ENCODE measurements around the gene PPP1R1C. TPM values are rescaled to one million over a fixed set of nuclear protein-coding genes. Genes with fewer than 3 reads are reported as not detected.

The PPP1R1C gene
- total and polyA plus RNA-seq, 3 donors from 2014 or later = 16.4 to 98.9 (median 26.2) TPM

GRCh38 chr2:182048088-182048487 lies 62.4 kb downstream of the PPP1R1C start:
- H3K27ac ChIP-seq = no peak overlapping the region
- no peak overlapping the region for H3K4me3 ChIP-seq
- H3K9me3 ChIP-seq = no peaks in the 10 kb centered on the region
- no peak for TF ChIP-seq CTCF (IDR thresholded peaks at IDR 0.05)
- TF ChIP-seq POLR2A (IDR thresholded peaks at IDR 0.05) = no peak
- no peaks in the 10 kb centered on the region for H3K27me3 ChIP-seq
- DNase-seq = no peak
- no peaks in the 10 kb centered on the region for H3K4me1 ChIP-seq
- H3K36me3 ChIP-seq (ENCODE audit: low read depth, missing control alignments) = no peaks in the 10 kb centered on the region
- intact Hi-C loops (cut with DNase I; ENCODE audit: low total_unique reads) = no loop called here
- WGBS, 2 donors = 91 to 98% methylated on average over 2 of the region's 2 CpGs

- intact Hi-C loops (cut with DNase I; ENCODE audit: low total_unique reads) = no loop called here
- TF ChIP-seq CTCF (IDR thresholded peaks at IDR 0.05) (no peak), POLR2A (IDR thresholded peaks at IDR 0.05) (no peak)
- WGBS, 2 donors = 92 to 98% methylated on average over 2 of the region's 2 CpGs
- no peak for DNase-seq
- Histone ChIP-seq H3K36me3 (ENCODE audit: low read depth, missing control alignments) (no peaks in the 10 kb centered on the region), H3K4me1 (no peaks in the 10 kb centered on the region), H3K27me3 (no peaks in the 10 kb centered on the region), H3K9me3 (no peaks in the 10 kb centered on the region), H3K4me3 (no peak overlapping the region), H3K27ac (no peak overlapping the region)
Measured at GRCh38 chr2:182048621-182049020, 63.0 kb downstream of the PPP1R1C start.

GRCh38 chr2:182049372-182050148 lies 63.9 kb downstream of the PPP1R1C start:
- H3K27ac ChIP-seq = no peak overlapping the region

GRCh38 chr2:182050333-182051135 lies 64.9 kb downstream of the PPP1R1C start:
- Histone ChIP-seq H3K27ac (no peak overlapping the region), H3K4me3 (no peak overlapping the region), H3K36me3 (ENCODE audit: low read depth, missing control alignments) (no peaks in the 10 kb centered on the region), H3K9me3 (no peaks in the 10 kb centered on the region), H3K4me1 (no peaks in the 10 kb centered on the region), H3K27me3 (no peaks in the 10 kb centered on the region)
- TF ChIP-seq POLR2A (IDR thresholded peaks at IDR 0.05) = no peak
- TF ChIP-seq CTCF (IDR thresholded peaks at IDR 0.05) = no peak
- 58 to 64% methylated on average over 4 of the region's 4 CpGs for WGBS, 2 donors
- intact Hi-C loops (cut with DNase I; ENCODE audit: low total_unique reads) = no loop called here
- DNase-seq = peak; percentile 15

More at GRCh38 chr2:182049372-182050148, 63.9 kb downstream of the PPP1R1C start:
- Histone ChIP-seq H3K4me1 (no peaks in the 10 kb centered on the region), H3K36me3 (ENCODE audit: low read depth, missing control alignments) (no peaks in the 10 kb centered on the region), H3K27me3 (no peaks in the 10 kb centered on the region), H3K9me3 (no peaks in the 10 kb centered on the region), H3K4me3 (no peak overlapping the region)
- 65 to 74% methylated on average over 3 of the region's 3 CpGs for WGBS, 2 donors
- intact Hi-C loops (cut with DNase I; ENCODE audit: low total_unique reads) = no loop called here
- DNase-seq = peak; percentile 18
- TF ChIP-seq POLR2A (IDR thresholded peaks at IDR 0.05) (no peak), CTCF (IDR thresholded peaks at IDR 0.05) (no peak)

Data from testis (tissue), 3 donors.